ENCODE data around the gene SERPINH1.

The SERPINH1 gene

DNA sequence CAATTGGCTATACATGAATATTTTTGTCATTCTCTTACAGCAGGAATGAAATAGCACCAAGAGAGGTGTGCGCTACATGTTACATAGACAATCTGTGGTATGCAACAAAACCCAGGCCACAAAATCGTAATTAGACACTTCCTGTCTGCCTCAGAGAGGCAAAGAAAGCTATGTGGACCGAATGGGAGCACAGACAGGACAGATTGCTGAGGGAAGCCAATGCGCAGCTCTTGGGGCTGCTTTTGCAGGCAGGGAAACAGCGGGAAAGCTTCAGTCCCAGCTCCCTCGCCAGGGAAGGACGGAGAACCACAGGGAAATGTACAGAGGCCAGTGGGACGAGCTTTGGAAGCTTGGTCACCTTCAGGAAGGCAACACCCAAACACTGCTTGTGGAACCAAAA is 40.9 kb downstream of the SERPINH1 start:
- Histone ChIP-seq H3K27ac (ENCODE audit: low read depth, low read length) (no peak overlapping the region), H3K36me3 (ENCODE audit: control insufficient read depth, insufficient read depth, low read length) (no peaks in the 10 kb centered on the region), H3K4me1 (ENCODE audit: control insufficient read depth, insufficient read depth, low read length) (no peaks in the 10 kb centered on the region), H3K4me3 (ENCODE audit: low read length) (no peak overlapping the region), H3K9ac (ENCODE audit: low read length) (no peak overlapping the region), H3K27me3 (ENCODE audit: control insufficient read depth, insufficient read depth, low read length) (no peaks in the 10 kb centered on the region)

DNA sequence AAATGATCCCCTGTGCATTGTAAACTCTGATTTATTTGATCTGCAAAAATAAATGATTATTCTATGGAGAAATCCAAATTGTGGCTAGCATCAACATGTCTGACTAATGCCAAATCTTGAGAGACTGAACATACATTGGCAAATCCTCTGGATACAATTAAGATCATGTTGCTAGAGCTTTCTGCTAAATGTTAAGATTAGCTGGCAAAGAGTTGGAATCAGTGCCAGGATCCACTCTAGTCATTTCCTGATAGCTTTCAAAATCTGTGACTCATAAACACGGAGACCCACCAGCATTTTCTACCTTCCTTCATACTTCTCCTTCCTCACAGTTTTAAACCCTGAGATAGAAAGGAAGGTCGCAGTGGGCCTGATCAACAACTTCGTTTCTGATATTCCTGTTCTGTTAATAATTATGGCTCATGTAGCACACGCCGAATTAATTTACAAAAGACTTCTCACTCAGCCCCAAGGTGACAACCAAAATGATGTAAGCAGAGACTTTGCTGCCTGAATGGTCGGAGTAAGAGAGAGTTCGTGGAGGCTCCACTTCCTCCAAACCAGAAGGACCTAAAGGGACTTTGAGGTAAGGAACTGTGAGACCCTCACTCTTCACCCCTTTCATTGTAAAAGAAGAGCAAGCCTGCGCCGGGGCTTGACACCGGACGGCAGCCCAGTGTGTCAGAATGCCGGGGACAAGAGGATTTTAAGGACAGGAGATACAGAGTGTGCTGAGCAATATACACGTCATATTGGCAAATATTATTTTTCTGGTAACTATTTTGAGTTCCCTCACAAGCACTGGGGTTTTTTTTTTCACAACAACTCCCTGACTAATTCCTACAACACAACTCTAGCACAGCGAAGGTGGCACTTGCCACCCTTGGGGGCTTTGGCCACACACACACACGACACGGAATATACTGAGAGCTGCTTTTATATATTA is 42.0 kb downstream of the SERPINH1 start:
- Histone ChIP-seq H3K27me3 (ENCODE audit: control insufficient read depth, insufficient read depth, low read length) (no peaks in the 10 kb centered on the region), H3K4me1 (ENCODE audit: control insufficient read depth, insufficient read depth, low read length) (no peaks in the 10 kb centered on the region), H3K27ac (ENCODE audit: low read depth, low read length) (no peak overlapping the region), H3K36me3 (ENCODE audit: control insufficient read depth, insufficient read depth, low read length) (no peaks in the 10 kb centered on the region), H3K4me3 (ENCODE audit: low read length) (no peak overlapping the region), H3K9ac (ENCODE audit: low read length) (no peak overlapping the region)

DNA sequence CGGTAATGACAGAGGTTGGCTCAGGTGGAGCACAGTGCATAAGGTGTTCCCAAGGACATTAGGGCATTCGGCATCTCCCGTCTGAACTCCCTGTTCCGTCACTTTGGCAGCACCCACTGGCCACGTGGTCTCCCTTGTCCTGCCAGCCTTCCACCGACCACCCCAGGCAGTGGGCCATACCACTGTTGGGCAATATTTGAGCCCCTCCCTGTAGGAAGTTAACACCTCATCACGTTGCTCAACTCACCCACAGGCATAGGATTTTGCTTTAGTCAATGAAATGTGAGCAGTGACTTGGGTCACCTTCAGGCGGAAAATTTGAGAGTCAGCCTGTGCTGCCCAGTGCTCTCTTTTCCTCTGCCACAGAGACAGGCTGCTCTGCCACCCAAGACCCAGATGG is 44.0 kb downstream of the SERPINH1 start:
- no peaks in the 10 kb centered on the region for H3K4me1 ChIP-seq (ENCODE audit: control insufficient read depth, insufficient read depth, low read length)
- H3K36me3 ChIP-seq (ENCODE audit: control insufficient read depth, insufficient read depth, low read length) = no peaks in the 10 kb centered on the region
- H3K4me3 ChIP-seq (ENCODE audit: low read length) = no peak overlapping the region
- no peak overlapping the region for H3K9ac ChIP-seq (ENCODE audit: low read length)
- H3K27me3 ChIP-seq (ENCODE audit: control insufficient read depth, insufficient read depth, low read length) = no peaks in the 10 kb centered on the region
- no peak overlapping the region for H3K27ac ChIP-seq (ENCODE audit: low read depth, low read length)

DNA sequence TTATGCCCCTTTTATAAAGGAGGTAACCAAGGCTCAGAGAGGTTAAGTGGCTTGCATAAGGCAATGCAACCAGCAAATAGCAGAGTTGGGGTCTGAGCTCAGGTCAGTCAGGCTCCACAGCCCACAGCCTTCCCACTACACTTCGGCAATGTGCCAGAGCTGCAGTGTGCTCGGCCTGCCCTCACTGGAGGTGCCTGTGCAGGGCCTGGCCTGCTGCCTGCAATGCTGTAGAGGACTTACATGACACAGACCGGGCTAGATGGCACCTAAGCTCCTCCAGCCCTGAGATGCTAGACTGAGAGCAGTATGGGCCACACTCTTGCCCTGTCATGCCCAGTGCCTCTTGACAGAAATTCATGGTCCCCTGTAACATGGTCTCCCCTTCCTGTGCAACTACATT is 49.8 kb downstream of the SERPINH1 start:
- no peaks in the 10 kb centered on the region for H3K36me3 ChIP-seq (ENCODE audit: control insufficient read depth, insufficient read depth, low read length)
- H3K4me1 ChIP-seq (ENCODE audit: control insufficient read depth, insufficient read depth, low read length) = no peaks in the 10 kb centered on the region
- no peaks in the 10 kb centered on the region for H3K27me3 ChIP-seq (ENCODE audit: control insufficient read depth, insufficient read depth, low read length)
- H3K9ac ChIP-seq (ENCODE audit: low read length) = no peak overlapping the region
- H3K27ac ChIP-seq (ENCODE audit: low read depth, low read length) = no peak overlapping the region
- H3K4me3 ChIP-seq (ENCODE audit: low read length) = no peak overlapping the region

DNA sequence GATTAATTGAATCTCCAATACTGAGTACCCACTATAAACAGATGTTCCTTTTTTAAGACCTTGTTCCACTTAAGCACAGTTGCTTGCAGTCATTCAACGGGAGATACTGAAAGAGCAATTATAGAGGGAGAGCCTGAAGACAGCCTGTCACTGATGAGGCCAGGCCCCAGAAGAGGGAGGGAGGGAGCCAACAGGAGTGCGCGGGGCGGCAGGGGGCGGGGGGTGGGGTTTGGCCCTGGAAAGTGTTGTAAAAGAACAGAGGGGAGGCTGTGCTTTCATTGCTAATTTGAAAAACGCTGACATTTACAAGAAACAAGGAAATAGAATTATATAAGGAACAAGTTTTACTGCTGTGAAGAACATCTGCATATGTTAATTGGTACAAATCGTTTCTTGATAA is 53.7 kb downstream of the SERPINH1 start:
- H3K9ac ChIP-seq (ENCODE audit: low read length) = no peak overlapping the region
- no peak overlapping the region for H3K27ac ChIP-seq (ENCODE audit: low read depth, low read length)
- H3K4me1 ChIP-seq (ENCODE audit: control insufficient read depth, insufficient read depth, low read length) = no peaks in the 10 kb centered on the region
- no peaks in the 10 kb centered on the region for H3K27me3 ChIP-seq (ENCODE audit: control insufficient read depth, insufficient read depth, low read length)
- no peaks in the 10 kb centered on the region for H3K36me3 ChIP-seq (ENCODE audit: control insufficient read depth, insufficient read depth, low read length)
- no peak overlapping the region for H3K4me3 ChIP-seq (ENCODE audit: low read length)

DNA sequence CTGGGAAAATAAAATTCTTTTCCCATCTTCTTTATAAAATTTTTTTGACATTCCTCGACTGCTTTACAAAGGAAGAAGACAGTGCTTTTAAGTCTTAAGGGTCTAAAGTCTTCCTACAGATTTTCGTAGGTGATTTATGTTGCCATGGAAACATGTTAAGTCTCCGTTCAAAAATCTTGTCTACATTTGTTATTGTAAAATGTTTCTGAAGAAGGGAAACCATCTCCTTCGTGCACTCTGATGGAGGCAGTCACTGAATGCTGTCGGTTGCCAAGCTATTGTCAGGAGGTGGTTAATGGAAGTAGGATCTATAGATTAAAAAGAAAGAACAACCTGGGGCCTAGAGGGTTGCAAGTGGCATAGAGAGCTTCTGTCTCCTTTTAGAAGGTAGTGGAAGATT is 54.2 kb downstream of the SERPINH1 start:
- Histone ChIP-seq H3K27me3 (ENCODE audit: control insufficient read depth, insufficient read depth, low read length) (no peaks in the 10 kb centered on the region), H3K4me1 (ENCODE audit: control insufficient read depth, insufficient read depth, low read length) (no peaks in the 10 kb centered on the region), H3K27ac (ENCODE audit: low read depth, low read length) (no peak overlapping the region), H3K9ac (ENCODE audit: low read length) (no peak overlapping the region), H3K4me3 (ENCODE audit: low read length) (no peak overlapping the region), H3K36me3 (ENCODE audit: control insufficient read depth, insufficient read depth, low read length) (no peaks in the 10 kb centered on the region)

Data from rectal smooth muscle tissue (tissue), 1 donor.